Measurements from ENCODE around the gene SIMC1.

DNA sequence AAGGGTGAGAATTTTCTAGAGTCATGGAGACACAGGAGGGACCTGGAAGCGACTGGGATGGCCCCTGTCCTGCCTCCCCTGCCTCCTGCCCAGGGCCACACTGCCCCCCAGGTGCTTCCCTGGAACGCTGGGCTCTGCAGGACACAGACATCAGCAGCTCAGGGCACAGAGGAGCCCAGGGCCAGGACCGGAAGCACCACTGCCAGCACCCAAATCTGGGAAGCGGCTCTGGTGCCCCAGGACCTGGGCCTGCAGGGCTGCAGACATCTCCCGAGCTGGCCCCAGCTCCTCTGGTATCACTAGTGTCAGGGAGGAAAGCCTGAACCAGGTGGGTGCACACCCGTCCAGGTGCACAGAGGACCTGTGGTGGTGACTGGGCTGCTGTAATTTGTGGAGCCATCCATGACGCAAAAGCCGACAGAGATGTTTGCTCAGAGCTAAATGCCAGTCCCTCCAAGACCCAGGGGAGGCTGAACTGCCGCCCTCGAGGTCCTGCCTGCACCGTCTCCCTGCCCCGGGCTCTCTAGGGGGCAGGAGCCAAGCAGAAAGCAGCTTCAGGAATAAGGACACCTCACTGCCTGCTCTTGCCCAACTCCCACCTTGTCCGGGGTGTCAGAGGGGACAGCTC lies 46.0 kb upstream of the SIMC1 start:
- TF ChIP-seq, protein P1, sequence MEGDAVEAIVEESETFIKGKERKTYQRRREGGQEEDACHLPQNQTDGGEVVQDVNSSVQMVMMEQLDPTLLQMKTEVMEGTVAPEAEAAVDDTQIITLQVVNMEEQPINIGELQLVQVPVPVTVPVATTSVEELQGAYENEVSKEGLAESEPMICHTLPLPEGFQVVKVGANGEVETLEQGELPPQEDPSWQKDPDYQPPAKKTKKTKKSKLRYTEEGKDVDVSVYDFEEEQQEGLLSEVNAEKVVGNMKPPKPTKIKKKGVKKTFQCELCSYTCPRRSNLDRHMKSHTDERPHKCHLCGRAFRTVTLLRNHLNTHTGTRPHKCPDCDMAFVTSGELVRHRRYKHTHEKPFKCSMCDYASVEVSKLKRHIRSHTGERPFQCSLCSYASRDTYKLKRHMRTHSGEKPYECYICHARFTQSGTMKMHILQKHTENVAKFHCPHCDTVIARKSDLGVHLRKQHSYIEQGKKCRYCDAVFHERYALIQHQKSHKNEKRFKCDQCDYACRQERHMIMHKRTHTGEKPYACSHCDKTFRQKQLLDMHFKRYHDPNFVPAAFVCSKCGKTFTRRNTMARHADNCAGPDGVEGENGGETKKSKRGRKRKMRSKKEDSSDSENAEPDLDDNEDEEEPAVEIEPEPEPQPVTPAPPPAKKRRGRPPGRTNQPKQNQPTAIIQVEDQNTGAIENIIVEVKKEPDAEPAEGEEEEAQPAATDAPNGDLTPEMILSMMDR (IDR thresholded peaks at IDR 0.05), result no peak
- TF ChIP-seq POLR2A (IDR thresholded peaks at IDR 0.05), result no peak

Measured in vagina (tissue), 2 donors.